Tibial nerve (tissue), 4 donors: ENCODE data around the gene RANBP17.

ENCODE experiments used
- CTCF ChIP-seq, 5 experiments: fragments of 200-600 bp in 3 of 5; fragments of 450-650 bp in 2 of 5; sonication (generic) in 3 of 5; IDR thresholded peaks; one replicate each; pipeline ENCODE4 v1.5.1; 2016 to 2019; ENCODE audit warnings: antibody characterized with exemption in 5 of 5, mild to moderate bottlenecking in 3 of 5, moderate library complexity in 2 of 5
- EP300 ChIP-seq, 2 donors: sonication (generic); formaldehyde crosslinking; IDR thresholded peaks; one replicate each; pipeline ENCODE4 v1.6.1; 2017; ENCODE audit warnings: antibody characterized with exemption in 2 of 2, mild to moderate bottlenecking in 1 of 2
- POLR2A ChIP-seq, 2 donors: fragments of 450-650 bp; IDR thresholded peaks; one replicate each; pipeline ENCODE4 v1.6.1; 2017; ENCODE audit warnings: antibody characterized with exemption in 2 of 2, mild to moderate bottlenecking in 2 of 2, moderate library complexity in 2 of 2

GRCh38 chr5:171067540-171068130 lies 205.8 kb downstream of the RANBP17 start:
- TF ChIP-seq CTCF (IDR thresholded peaks at IDR 0.05) = no peak
- TF ChIP-seq POLR2A (IDR thresholded peaks at IDR 0.05) = no peak
- TF ChIP-seq EP300 (IDR thresholded peaks at IDR 0.05) = no peak
